HG02970 (cell line): ENCODE data around the gene CIAO3.
"Not testable (repeated sequence)": the region's sequence is repeated elsewhere in the genome, so short reads cannot be mapped to it uniquely, and the experiment has no call there.

Experiments used
- ATAC-seq: cut with Tn5 transposase; IDR thresholded peaks from one replicate; pipeline ENCODE4 v1.9.1; 2021; ENCODE audit warnings: mild to moderate bottlenecking, moderate library complexity, moderate number of reproducible peaks; ENCODE audit not compliant: unreplicated experiment, low FRiP score

CIAO3 gene

GRCh38 chr16:776824-777223, 36.0 kb upstream of the CIAO3 start:
- no peak for ATAC-seq

- not testable (repeated sequence) for ATAC-seq
These were observed 35.5 kb upstream of the CIAO3 start for GRCh38 chr16:776298-776697.

- ATAC-seq: no peak
These were observed 34.5 kb upstream of the CIAO3 start for GRCh38 chr16:775236-775796.

GRCh38 chr16:774086-775001, 33.5 kb upstream of the CIAO3 start:
- ATAC-seq: no peak

GRCh38 chr16:772959-773358, 32.2 kb upstream of the CIAO3 start:
- no peak for ATAC-seq

GRCh38 chr16:770411-770810, 29.6 kb upstream of the CIAO3 start:
- no peak for ATAC-seq

GRCh38 chr16:769934-770333, 29.1 kb upstream of the CIAO3 start:
- ATAC-seq: no peak

GRCh38 chr16:769184-769784, 28.5 kb upstream of the CIAO3 start:
- ATAC-seq: no peak

- ATAC-seq: no peak
These were observed 27.6 kb upstream of the CIAO3 start for GRCh38 chr16:768428-768827.

- no peak for ATAC-seq
These were observed 27.0 kb upstream of the CIAO3 start for GRCh38 chr16:767743-768235.

GRCh38 chr16:766820-767640, 26.2 kb upstream of the CIAO3 start:
- no peak for ATAC-seq

GRCh38 chr16:766008-766819, 25.4 kb upstream of the CIAO3 start:
- no peak for ATAC-seq

GRCh38 chr16:765488-765865, 24.7 kb upstream of the CIAO3 start:
- no peak for ATAC-seq

GRCh38 chr16:764848-765487, 24.2 kb upstream of the CIAO3 start:
- no peak for ATAC-seq

- ATAC-seq: no peak
These were observed 23.5 kb upstream of the CIAO3 start for GRCh38 chr16:764184-764750.

GRCh38 chr16:763369-764183, 22.8 kb upstream of the CIAO3 start:
- no peak for ATAC-seq

- no peak for ATAC-seq
These were observed 21.9 kb upstream of the CIAO3 start for GRCh38 chr16:762595-763268.
